ENCODE results near the gene ABRAXAS1. TPM values are rescaled to one million over a fixed set of nuclear protein-coding genes. Genes with fewer than 3 reads are reported as not detected.
"Not testable (repeated sequence)": the region's sequence is repeated elsewhere in the genome, so short reads cannot be mapped to it uniquely, and the experiment has no call there.

ABRAXAS1 gene
- total RNA-seq, 2 donors from 2014 or later: 5.9 to 17.1 TPM

- DNase-seq (no peak), ATAC-seq (no peak)
- Histone ChIP-seq H3K27ac (no peak overlapping the region), H3K9me3 (no peaks in the 10 kb centered on the region), H3K36me3 (replicated peaks in 1 of 2; ENCODE audit: insufficient read depth in 1 of 2, low read depth in 2 of 2) (no peaks in the 10 kb centered on the region), H3K27me3 (no peaks in the 10 kb centered on the region), H3K4me3 (no peak overlapping the region), H3K4me1 (no peaks in the 10 kb centered on the region)
- intact Hi-C loops (cut with DNase I): no loop called here
- TF ChIP-seq POLR2A (IDR thresholded peaks at IDR 0.05): no peak
- WGBS, 2 donors: 80 to 86% methylated on average over 1 of the region's 1 CpG
Measured at GRCh38 chr4:83498187-83498586, 13.3 kb upstream of the ABRAXAS1 start.

DNA sequence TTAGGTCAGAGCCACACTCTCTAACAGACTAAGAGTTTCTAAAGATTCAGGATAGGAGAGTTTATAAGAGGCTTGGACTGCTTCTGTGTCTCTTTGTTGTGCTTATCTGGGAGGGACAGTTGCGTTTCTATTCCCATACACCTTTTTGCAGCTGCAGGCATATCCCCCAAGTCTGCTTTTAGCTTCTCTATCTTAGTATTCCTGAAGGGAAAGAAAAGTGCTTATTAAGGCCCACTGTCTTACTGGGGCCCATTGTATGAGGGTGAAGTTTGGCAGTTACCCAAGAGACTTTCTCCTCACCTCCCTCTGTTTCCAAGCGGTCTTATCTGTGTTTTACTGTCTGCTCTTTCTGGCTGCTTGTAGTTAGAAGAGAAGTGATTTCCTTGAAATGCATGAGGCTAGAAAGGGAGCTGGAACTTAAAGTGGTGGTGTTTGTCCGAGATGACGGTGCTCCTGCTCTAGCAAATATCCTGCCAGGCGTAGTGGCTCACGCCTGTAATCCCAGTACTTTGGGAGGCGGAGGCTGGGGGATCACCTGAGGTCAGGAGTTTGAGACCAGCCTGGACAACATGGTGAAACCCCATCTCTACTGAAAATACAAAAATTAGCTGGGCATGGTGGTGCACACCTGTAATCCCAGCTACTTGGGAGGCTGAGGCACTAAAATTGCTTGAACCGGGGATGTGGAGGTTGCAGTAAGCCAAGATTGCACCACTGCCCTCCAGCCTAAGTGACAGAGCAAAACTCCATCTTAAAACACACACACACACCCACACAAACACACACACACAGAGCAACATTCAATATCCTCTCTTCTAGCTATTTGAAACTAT lies 11.4 kb upstream of the ABRAXAS1 start:
- H3K27me3 ChIP-seq; intact Hi-C loops (cut with DNase I); ATAC-seq; H3K9me3 ChIP-seq; DNase-seq; H3K36me3 ChIP-seq (replicated peaks in 1 of 2; ENCODE audit: insufficient read depth in 1 of 2, low read depth in 2 of 2); H3K4me3 ChIP-seq; H3K27ac ChIP-seq; H3K4me1 ChIP-seq: not testable (repeated sequence)
- 79 to 84% methylated on average over 7 to 8 of the region's 8 CpGs for WGBS, 2 donors

- no peak overlapping the region for H3K27ac ChIP-seq
- H3K4me3 ChIP-seq: no peak overlapping the region
- H3K36me3 ChIP-seq (replicated peaks in 1 of 2; ENCODE audit: insufficient read depth in 1 of 2, low read depth in 2 of 2): no peaks in the 10 kb centered on the region
- ATAC-seq: no peak
- WGBS, 2 donors: 3% methylated on average over 1 of the region's 1 CpG
- no peak for DNase-seq
- intact Hi-C loops (cut with DNase I): no loop called here
- H3K9me3 ChIP-seq: no peaks in the 10 kb centered on the region
- no peaks in the 10 kb centered on the region for H3K27me3 ChIP-seq
- H3K4me1 ChIP-seq: no peaks in the 10 kb centered on the region
- no peak for TF ChIP-seq POLR2A (IDR thresholded peaks at IDR 0.05)
- TF ChIP-seq, protein P1, sequence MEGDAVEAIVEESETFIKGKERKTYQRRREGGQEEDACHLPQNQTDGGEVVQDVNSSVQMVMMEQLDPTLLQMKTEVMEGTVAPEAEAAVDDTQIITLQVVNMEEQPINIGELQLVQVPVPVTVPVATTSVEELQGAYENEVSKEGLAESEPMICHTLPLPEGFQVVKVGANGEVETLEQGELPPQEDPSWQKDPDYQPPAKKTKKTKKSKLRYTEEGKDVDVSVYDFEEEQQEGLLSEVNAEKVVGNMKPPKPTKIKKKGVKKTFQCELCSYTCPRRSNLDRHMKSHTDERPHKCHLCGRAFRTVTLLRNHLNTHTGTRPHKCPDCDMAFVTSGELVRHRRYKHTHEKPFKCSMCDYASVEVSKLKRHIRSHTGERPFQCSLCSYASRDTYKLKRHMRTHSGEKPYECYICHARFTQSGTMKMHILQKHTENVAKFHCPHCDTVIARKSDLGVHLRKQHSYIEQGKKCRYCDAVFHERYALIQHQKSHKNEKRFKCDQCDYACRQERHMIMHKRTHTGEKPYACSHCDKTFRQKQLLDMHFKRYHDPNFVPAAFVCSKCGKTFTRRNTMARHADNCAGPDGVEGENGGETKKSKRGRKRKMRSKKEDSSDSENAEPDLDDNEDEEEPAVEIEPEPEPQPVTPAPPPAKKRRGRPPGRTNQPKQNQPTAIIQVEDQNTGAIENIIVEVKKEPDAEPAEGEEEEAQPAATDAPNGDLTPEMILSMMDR (IDR thresholded peaks at IDR 0.05): peak; percentile 14 to 66 (median 50)
Measured at GRCh38 chr4:83490876-83491450, 6.1 kb upstream of the ABRAXAS1 start.

GRCh38 chr4:83489711-83490326 lies 4.9 kb upstream of the ABRAXAS1 start:
- H3K9me3 ChIP-seq: no peaks in the 10 kb centered on the region
- H3K27me3 ChIP-seq: no peaks in the 10 kb centered on the region
- ATAC-seq: no peak
- DNase-seq: no peak
- intact Hi-C loops (cut with DNase I): no loop called here
- 4 to 21% methylated on average over 1 of the region's 1 CpG for WGBS, 2 donors
- H3K27ac ChIP-seq: no peak overlapping the region
- no peaks in the 10 kb centered on the region for H3K36me3 ChIP-seq (replicated peaks in 1 of 2; ENCODE audit: insufficient read depth in 1 of 2, low read depth in 2 of 2)
- TF ChIP-seq POLR2A (IDR thresholded peaks at IDR 0.05): no peak
- TF ChIP-seq, protein P1 (IDR thresholded peaks at IDR 0.05): no peak
- no peak overlapping the region for H3K4me3 ChIP-seq
- H3K4me1 ChIP-seq: peaks cover 4% of the 10 kb centered on the region

GRCh38 chr4:83486457-83487129 lies 1.7 kb upstream of the ABRAXAS1 start:
- H3K27me3 ChIP-seq: no peaks in the 10 kb centered on the region
- no peaks in the 10 kb centered on the region for H3K36me3 ChIP-seq (replicated peaks in 1 of 2; ENCODE audit: insufficient read depth in 1 of 2, low read depth in 2 of 2)
- no peaks in the 10 kb centered on the region for H3K9me3 ChIP-seq
- DNase-seq (no peak), ATAC-seq (no peak)
- no peak for TF ChIP-seq POLR2A (IDR thresholded peaks at IDR 0.05)
- TF ChIP-seq, protein P1 (IDR thresholded peaks at IDR 0.05): no peak
- peaks cover 9% of the 10 kb centered on the region for H3K4me1 ChIP-seq
- 71 to 77% methylated on average over 3 of the region's 3 CpGs for WGBS, 2 donors
- no peak overlapping the region for H3K27ac ChIP-seq
- no peak overlapping the region for H3K4me3 ChIP-seq
- intact Hi-C loops (cut with DNase I): no loop called here

All from body of pancreas (tissue), 4 donors.